ENCODE measurements around the gene MCF2L. TPM values are rescaled to one million over a fixed set of nuclear protein-coding genes. Genes with fewer than 3 reads are reported as not detected.

MCF2L gene, protein sequence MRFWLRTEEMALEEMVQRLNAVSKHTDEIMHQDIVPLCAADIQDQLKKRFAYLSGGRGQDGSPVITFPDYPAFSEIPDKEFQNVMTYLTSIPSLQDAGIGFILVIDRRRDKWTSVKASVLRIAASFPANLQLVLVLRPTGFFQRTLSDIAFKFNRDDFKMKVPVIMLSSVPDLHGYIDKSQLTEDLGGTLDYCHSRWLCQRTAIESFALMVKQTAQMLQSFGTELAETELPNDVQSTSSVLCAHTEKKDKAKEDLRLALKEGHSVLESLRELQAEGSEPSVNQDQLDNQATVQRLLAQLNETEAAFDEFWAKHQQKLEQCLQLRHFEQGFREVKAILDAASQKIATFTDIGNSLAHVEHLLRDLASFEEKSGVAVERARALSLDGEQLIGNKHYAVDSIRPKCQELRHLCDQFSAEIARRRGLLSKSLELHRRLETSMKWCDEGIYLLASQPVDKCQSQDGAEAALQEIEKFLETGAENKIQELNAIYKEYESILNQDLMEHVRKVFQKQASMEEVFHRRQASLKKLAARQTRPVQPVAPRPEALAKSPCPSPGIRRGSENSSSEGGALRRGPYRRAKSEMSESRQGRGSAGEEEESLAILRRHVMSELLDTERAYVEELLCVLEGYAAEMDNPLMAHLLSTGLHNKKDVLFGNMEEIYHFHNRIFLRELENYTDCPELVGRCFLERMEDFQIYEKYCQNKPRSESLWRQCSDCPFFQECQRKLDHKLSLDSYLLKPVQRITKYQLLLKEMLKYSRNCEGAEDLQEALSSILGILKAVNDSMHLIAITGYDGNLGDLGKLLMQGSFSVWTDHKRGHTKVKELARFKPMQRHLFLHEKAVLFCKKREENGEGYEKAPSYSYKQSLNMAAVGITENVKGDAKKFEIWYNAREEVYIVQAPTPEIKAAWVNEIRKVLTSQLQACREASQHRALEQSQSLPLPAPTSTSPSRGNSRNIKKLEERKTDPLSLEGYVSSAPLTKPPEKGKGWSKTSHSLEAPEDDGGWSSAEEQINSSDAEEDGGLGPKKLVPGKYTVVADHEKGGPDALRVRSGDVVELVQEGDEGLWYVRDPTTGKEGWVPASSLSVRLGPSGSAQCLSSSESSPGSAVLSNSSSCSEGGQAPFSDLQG
- polyA plus RNA-seq (2012; ENCODE audit: low read depth, missing spikeins): 1.2 TPM

DNA sequence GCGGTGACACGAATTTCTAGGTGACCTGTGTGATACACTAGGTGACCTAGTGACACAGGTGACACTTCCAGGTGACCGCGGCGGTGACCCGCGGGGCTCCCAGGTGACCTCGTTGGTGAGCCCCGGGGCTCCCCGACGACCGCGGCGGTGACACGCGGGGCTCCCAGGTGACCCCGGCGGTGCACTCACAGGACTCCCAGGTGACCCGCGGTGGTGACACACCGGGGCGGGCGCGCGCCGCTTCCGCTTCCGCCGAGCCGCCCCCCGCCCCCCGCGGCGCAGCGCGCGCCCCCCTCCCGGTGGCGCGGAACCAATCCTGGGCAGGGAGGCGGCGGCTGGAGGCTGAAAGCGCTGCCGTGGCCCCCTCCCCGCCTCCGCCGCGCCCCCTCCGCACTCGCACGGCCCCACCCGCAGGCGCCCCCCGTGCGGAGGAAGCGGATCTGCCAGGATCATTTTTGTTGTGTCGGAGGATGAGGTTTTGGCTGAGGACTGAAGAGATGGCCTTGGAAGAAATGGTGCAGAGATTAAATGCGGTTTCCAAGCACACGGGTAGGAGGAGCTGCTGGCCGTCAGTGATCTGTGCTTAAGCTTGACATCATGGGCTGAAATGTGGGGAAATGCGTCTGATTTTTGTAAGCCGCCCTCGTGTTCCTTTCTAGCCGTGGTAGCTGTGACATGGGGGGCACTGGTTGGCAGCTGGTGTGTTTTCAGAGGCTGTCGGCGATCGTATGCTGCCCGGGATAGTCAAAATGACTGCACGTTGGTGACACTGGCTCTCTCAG lies at the start of gene MCF2L:
Gene MCF2L (plus strand): TSS at position 305 of the 782 bp plus-strand sequence. CDS start 166 bp downstream, at position 471.
- DNase-seq (ENCODE audit: insufficient read length, low spot score) (no peak), FAIRE-seq (peak; percentile 47)
- no peak for TF ChIP-seq PAX5 (IDR thresholded peaks at IDR 0.05; ENCODE audit: insufficient read depth, low read length, severe bottlenecking)
- no peak for TF ChIP-seq POLR2AphosphoS5 (IDR thresholded peaks at IDR 0.05; ENCODE audit: low read depth, low read length)
- no peak for TF ChIP-seq SPI1 (IDR thresholded peaks at IDR 0.05; ENCODE audit: low read depth, low read length)
- TF ChIP-seq POLR2A (IDR thresholded peaks at IDR 0.05; ENCODE audit: low read depth, low read length): no peak
- no peak for TF ChIP-seq TAF1 (IDR thresholded peaks at IDR 0.05; ENCODE audit: low read depth, low read length)
- no peak for TF ChIP-seq POU2F2 (IDR thresholded peaks at IDR 0.05; ENCODE audit: low read depth, low read length)

DNA sequence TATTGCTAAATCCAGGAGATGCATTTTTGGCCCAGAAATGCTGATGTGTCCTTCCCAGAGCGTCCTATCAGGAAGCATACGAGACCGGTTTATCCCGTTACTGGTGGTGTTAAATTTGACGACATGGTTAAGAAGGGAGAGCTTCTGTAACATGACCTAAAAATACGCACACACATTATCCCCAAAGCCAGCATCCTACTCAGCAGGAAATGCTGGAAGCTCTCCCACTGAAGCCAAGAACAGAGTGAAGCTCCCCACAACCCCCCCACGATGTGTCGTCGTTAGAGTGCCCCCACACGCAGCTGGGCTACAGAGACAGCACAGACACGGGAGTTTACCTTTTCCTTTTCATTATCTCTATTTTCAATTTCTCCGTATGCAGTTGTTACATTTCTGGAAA lies 45.1 kb upstream of the MCF2L start:
- TF ChIP-seq PAX5 (IDR thresholded peaks at IDR 0.05; ENCODE audit: insufficient read depth, low read length, severe bottlenecking) (no peak), POLR2AphosphoS5 (IDR thresholded peaks at IDR 0.05; ENCODE audit: low read depth, low read length) (no peak), SPI1 (IDR thresholded peaks at IDR 0.05; ENCODE audit: low read depth, low read length) (no peak), TAF1 (IDR thresholded peaks at IDR 0.05; ENCODE audit: low read depth, low read length) (no peak), POLR2A (IDR thresholded peaks at IDR 0.05; ENCODE audit: low read depth, low read length) (no peak)
- DNase-seq (ENCODE audit: insufficient read length, low spot score): no peak
- FAIRE-seq: no peak

DNA sequence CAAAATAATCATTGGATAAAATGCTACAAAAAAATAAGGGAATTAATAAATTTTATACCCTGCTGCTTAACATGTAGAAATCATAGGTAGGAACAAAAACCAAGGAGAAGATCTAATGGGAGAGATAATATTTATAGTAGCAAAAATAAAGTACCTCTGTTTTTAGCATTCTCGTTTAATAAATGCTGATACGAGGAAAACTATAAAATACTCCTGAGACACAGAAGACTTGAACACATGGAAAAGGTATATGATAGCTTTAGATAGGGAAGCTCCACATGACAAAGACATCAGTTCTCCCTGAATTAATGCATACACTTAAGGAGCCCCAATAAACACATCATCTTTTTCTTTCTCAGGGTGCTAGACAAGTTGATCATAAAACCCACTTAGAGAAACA lies 44.6 kb upstream of the MCF2L start:
- DNase-seq (ENCODE audit: insufficient read length, low spot score) (no peak), FAIRE-seq (no peak)
- TF ChIP-seq SPI1 (IDR thresholded peaks at IDR 0.05; ENCODE audit: low read depth, low read length) (no peak), POLR2AphosphoS5 (IDR thresholded peaks at IDR 0.05; ENCODE audit: low read depth, low read length) (no peak), TAF1 (IDR thresholded peaks at IDR 0.05; ENCODE audit: low read depth, low read length) (no peak), POLR2A (IDR thresholded peaks at IDR 0.05; ENCODE audit: low read depth, low read length) (no peak), PAX5 (IDR thresholded peaks at IDR 0.05; ENCODE audit: insufficient read depth, low read length, severe bottlenecking) (no peak), POU2F2 (IDR thresholded peaks at IDR 0.05; ENCODE audit: low read depth, low read length) (no peak)

DNA sequence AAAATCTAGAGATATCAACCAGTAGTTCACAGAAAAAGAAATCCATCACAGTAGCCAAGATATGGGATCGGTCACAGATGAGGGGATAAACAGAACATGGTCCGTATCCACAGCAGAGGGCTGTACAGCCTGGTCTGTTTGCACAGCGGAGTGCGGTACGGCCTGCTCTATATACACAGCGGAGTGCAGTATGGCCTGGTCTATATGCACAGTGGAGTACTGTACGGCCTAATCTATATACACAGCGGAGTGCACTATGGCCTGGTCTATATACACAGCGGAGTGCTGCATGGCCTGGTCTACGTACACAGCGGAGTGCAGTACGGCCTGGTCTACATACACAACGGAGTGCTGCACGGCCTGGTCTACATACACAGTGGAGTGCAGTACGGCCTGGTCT lies 43.0 kb upstream of the MCF2L start:
- TF ChIP-seq SPI1 (IDR thresholded peaks at IDR 0.05; ENCODE audit: low read depth, low read length): no peak
- no peak for TF ChIP-seq POU2F2 (IDR thresholded peaks at IDR 0.05; ENCODE audit: low read depth, low read length)
- no peak for TF ChIP-seq TAF1 (IDR thresholded peaks at IDR 0.05; ENCODE audit: low read depth, low read length)
- TF ChIP-seq POLR2AphosphoS5 (IDR thresholded peaks at IDR 0.05; ENCODE audit: low read depth, low read length): no peak
- TF ChIP-seq POLR2A (IDR thresholded peaks at IDR 0.05; ENCODE audit: low read depth, low read length): no peak
- no peak for TF ChIP-seq PAX5 (IDR thresholded peaks at IDR 0.05; ENCODE audit: insufficient read depth, low read length, severe bottlenecking)
- FAIRE-seq: no peak
- DNase-seq (ENCODE audit: insufficient read length, low spot score): no peak

DNA sequence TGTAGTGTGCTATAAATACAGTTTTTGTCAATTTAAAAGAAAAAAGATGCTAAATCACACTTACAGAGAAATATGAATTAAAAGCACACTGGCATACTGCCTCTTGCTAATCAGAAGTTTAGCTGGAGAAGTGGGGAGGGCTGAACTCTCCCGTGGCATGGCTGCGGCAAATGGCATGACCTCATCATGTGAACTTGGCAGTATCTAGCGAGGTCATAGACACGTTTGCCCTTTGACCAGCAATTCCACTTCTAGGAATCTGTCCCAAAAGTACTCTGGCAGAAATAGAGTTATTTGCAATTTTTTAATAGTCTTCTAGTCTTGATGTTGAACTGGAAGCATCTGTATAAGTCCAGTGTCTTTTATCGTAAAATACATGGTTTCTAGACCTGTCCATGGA lies 42.0 kb upstream of the MCF2L start:
- DNase-seq (ENCODE audit: insufficient read length, low spot score) (no peak), FAIRE-seq (no peak)
- TF ChIP-seq TAF1 (IDR thresholded peaks at IDR 0.05; ENCODE audit: low read depth, low read length) (no peak), POLR2AphosphoS5 (IDR thresholded peaks at IDR 0.05; ENCODE audit: low read depth, low read length) (no peak), POU2F2 (IDR thresholded peaks at IDR 0.05; ENCODE audit: low read depth, low read length) (no peak), PAX5 (IDR thresholded peaks at IDR 0.05; ENCODE audit: insufficient read depth, low read length, severe bottlenecking) (no peak), POLR2A (IDR thresholded peaks at IDR 0.05; ENCODE audit: low read depth, low read length) (no peak), SPI1 (IDR thresholded peaks at IDR 0.05; ENCODE audit: low read depth, low read length) (no peak)

DNA sequence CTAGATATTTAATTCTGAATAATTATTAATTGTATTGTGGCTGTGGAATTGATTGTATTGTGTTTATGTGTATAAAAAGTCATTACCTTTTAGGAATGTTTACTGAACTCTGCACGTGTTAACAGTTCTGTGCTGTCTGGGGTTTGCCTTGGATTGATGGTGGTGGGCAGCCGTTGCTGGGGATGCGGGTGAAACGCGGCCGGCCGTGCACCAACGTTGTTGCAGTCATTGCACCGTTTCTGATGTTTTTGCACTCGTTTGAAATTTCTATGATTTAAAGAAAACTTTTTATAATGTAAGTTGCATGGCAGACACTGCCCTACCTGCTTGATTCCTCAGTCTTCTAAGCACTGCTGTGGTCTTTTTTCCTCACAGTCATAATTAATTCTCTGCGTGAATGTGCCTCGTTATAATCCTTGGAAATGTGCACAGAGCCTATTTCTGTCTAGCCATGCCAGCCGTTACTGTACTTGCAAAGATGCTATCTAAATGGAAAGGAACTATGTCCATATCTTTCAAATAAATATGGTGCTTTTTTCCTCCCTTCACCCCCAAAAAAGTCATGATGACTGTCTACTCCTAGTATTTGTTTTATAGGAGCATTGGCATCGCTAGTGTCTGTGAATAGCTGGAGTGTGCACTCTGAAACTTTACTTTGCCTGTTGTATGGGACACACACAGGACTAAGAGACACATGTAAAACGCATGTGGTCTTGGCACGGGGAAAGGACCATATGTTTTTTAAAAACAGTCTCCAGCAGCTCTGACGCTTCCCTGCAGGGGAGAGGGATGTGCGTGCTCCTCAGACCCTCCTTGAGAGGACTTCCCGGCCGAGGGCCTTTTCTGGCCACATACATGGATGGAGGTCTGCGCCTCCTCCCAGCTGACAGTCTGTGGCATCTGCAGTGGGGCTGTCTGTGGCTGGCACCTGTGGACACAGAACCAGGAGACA lies 40.7 kb upstream of the MCF2L start:
- FAIRE-seq (no peak), DNase-seq (ENCODE audit: insufficient read length, low spot score) (no peak)
- TF ChIP-seq PAX5 (IDR thresholded peaks at IDR 0.05; ENCODE audit: insufficient read depth, low read length, severe bottlenecking): no peak

DNA sequence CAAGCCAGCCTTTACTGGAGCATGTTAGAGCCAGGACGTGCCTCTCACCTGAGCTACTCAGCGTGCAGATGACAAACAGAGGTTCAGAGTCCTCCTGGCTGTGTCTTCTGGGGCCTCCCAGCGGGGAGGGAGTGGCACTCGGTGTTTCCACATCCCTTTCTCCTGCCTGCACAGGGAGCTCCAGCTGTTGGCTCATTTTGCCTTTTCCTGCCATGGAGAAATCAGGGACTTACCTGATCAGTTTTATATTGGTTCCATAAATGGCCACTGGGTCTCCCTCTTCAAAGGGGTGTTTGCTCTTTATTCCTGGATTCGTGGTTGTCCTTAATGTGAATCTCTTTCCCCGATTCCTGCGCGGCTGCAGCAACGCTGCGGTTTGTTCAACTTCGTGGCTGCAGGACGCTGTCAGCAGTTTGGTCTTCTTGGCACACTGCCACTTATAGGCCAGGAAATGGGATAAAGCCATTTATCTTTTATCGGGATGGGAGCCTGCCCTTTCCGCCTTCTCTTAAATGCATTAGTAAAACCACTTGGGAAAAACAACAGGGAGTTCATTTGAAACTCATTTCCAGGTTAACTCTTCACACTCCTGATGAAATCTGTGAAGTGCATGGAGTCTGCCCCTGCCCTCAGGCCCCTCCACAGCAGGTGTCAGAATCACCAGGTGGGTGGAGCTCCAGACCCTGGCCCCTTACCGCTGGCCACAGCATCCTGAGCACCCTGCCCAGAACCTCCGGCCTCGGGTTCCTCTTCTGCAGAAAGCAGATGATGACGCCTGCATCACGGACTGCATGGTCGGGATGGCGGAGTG lies 39.8 kb upstream of the MCF2L start:
- TF ChIP-seq POU2F2 (IDR thresholded peaks at IDR 0.05; ENCODE audit: low read depth, low read length) (no peak), SPI1 (IDR thresholded peaks at IDR 0.05; ENCODE audit: low read depth, low read length) (no peak), POLR2A (IDR thresholded peaks at IDR 0.05; ENCODE audit: low read depth, low read length) (no peak), PAX5 (IDR thresholded peaks at IDR 0.05; ENCODE audit: insufficient read depth, low read length, severe bottlenecking) (no peak), POLR2AphosphoS5 (IDR thresholded peaks at IDR 0.05; ENCODE audit: low read depth, low read length) (no peak), TAF1 (IDR thresholded peaks at IDR 0.05; ENCODE audit: low read depth, low read length) (no peak)
- no peak for DNase-seq (ENCODE audit: insufficient read length, low spot score)
- FAIRE-seq: no peak

Measured in GM12891 (cell line).